OCI-LY1 (cell line): ENCODE measurements around the gene RAPGEF4.

Experiments
- H2AFZ ChIP-seq: fragments of 200-600 bp; sonication (generic), shearing (Covaris generic); 2 replicates; pipeline ENCODE4 v1.6.0; 2014; ENCODE audit warnings: antibody characterized with exemption, mild to moderate bottlenecking, low read length
- H3F3A ChIP-seq: fragments of 200-600 bp; sonication (generic), shearing (Covaris generic); 2 replicates; pipeline ENCODE4 v1.6.0; 2014; ENCODE audit warnings: mild to moderate bottlenecking, antibody characterized with exemption, low read length, moderate library complexity; ENCODE audit not compliant: insufficient read depth
- H3K27ac ChIP-seq: fragments of 200-600 bp; sonication (generic); 2 replicates; pipeline ENCODE4 v1.5.1; 2014; ENCODE audit warnings: low read length, mixed run types, mild to moderate bottlenecking, low read depth; ENCODE audit not compliant: poor library complexity, severe bottlenecking
- H3K27me3 ChIP-seq: fragments of 200-600 bp; sonication (generic); 2 replicates; pipeline ENCODE4 v1.6.0; 2014; ENCODE audit warnings: antibody characterized with exemption, mild to moderate bottlenecking, low read length, moderate library complexity; ENCODE audit not compliant: insufficient read depth
- H3K36me3 ChIP-seq: fragments of 200-600 bp; sonication (generic); 2 replicates; pipeline ENCODE4 v1.6.1; 2014; ENCODE audit warnings: mild to moderate bottlenecking, antibody characterized with exemption, low read length, moderate library complexity, mixed read lengths; ENCODE audit not compliant: insufficient read depth
- H3K4me1 ChIP-seq: fragments of 200-600 bp; sonication (generic); 2 replicates; pipeline ENCODE4 v1.5.1; 2014; ENCODE audit warnings: mild to moderate bottlenecking, low read length, moderate library complexity; ENCODE audit not compliant: insufficient read depth, severe bottlenecking
- H3K4me2 ChIP-seq: fragments of 200-600 bp; sonication (generic), shearing (Covaris generic); 2 replicates; pipeline ENCODE4 v1.6.1; 2014; ENCODE audit warnings: low read length
- H3K4me3 ChIP-seq: fragments of 200-600 bp; sonication (generic); 2 replicates; pipeline ENCODE4 v1.5.1; 2014; ENCODE audit warnings: low read length, low read depth, mild to moderate bottlenecking, mixed read lengths; ENCODE audit not compliant: poor library complexity, severe bottlenecking
- H3K79me2 ChIP-seq: fragments of 200-600 bp; shearing (Covaris generic); 2 replicates; pipeline ENCODE4 v1.6.1; 2016; ENCODE audit warnings: mixed run types, low read length, mixed read lengths; ENCODE audit not compliant: insufficient read depth
- H3K9ac ChIP-seq: fragments of 200-600 bp; sonication (generic), shearing (Covaris generic); 2 replicates; pipeline ENCODE4 v1.6.1; 2014; ENCODE audit warnings: mild to moderate bottlenecking, low read length, mixed read lengths
- H3K9me2 ChIP-seq: fragments of 200-600 bp; sonication (generic), shearing (Covaris generic); 2 replicates; pipeline ENCODE4 v1.6.1; 2014; ENCODE audit warnings: low read depth, mild to moderate bottlenecking, low read length, mixed read lengths
- H3K9me3 ChIP-seq: fragments of 200-600 bp; shearing (Covaris generic); 2 replicates; pipeline ENCODE4 v1.6.1; 2014; ENCODE audit warnings: low read length, mixed read lengths
- H4K20me1 ChIP-seq: fragments of 200-600 bp; sonication (generic), shearing (Covaris generic); 2 replicates; pipeline ENCODE4 v1.6.0; 2016; ENCODE audit warnings: mild to moderate bottlenecking, low read length; ENCODE audit not compliant: insufficient read depth
- EZH2 ChIP-seq: fragments of 200-600 bp; sonication (generic), shearing (Covaris generic); IDR thresholded peaks from 2 replicates; pipeline ENCODE4 v1.8.0; 2017; ENCODE audit warnings: borderline replicate concordance, mixed run types, mild to moderate bottlenecking, antibody characterized with exemption, low read length, moderate library complexity, mixed read lengths
- TF ChIP-seq, protein P1 (sequence below): fragments of 200-600 bp; sonication (generic), shearing (Covaris generic); IDR thresholded peaks from 2 replicates; pipeline ENCODE4 v1.5.1; 2017; ENCODE audit warnings: mild to moderate bottlenecking, antibody characterized with exemption, low read length, moderate library complexity, mixed read lengths

RAPGEF4 gene

GRCh38 chr2:173077506-173078177 is 342.0 kb downstream of the RAPGEF4 start:
- no peak overlapping the region for H2AFZ ChIP-seq
- H3K27me3 ChIP-seq = peaks cover 2% of the 10 kb centered on the region; the same call in 1 of the 2 replicates
- H3K36me3 ChIP-seq = no peaks in the 10 kb centered on the region
- H4K20me1 ChIP-seq = no peaks in the 10 kb centered on the region
- no peaks in the 10 kb centered on the region for H3K79me2 ChIP-seq
- no peaks in the 10 kb centered on the region for H3K9me3 ChIP-seq
- H3F3A ChIP-seq = no peaks in the 10 kb centered on the region
- no peaks in the 10 kb centered on the region for H3K9me2 ChIP-seq
- peaks cover 6% of the 10 kb centered on the region for H3K4me1 ChIP-seq
- no peak overlapping the region for H3K27ac ChIP-seq
- H3K9ac ChIP-seq = no peak overlapping the region
- no peak overlapping the region for H3K4me3 ChIP-seq
- H3K4me2 ChIP-seq = no peak overlapping the region
- no peak for TF ChIP-seq EZH2
- TF ChIP-seq, protein P1, sequence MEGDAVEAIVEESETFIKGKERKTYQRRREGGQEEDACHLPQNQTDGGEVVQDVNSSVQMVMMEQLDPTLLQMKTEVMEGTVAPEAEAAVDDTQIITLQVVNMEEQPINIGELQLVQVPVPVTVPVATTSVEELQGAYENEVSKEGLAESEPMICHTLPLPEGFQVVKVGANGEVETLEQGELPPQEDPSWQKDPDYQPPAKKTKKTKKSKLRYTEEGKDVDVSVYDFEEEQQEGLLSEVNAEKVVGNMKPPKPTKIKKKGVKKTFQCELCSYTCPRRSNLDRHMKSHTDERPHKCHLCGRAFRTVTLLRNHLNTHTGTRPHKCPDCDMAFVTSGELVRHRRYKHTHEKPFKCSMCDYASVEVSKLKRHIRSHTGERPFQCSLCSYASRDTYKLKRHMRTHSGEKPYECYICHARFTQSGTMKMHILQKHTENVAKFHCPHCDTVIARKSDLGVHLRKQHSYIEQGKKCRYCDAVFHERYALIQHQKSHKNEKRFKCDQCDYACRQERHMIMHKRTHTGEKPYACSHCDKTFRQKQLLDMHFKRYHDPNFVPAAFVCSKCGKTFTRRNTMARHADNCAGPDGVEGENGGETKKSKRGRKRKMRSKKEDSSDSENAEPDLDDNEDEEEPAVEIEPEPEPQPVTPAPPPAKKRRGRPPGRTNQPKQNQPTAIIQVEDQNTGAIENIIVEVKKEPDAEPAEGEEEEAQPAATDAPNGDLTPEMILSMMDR = no peak

DNA sequence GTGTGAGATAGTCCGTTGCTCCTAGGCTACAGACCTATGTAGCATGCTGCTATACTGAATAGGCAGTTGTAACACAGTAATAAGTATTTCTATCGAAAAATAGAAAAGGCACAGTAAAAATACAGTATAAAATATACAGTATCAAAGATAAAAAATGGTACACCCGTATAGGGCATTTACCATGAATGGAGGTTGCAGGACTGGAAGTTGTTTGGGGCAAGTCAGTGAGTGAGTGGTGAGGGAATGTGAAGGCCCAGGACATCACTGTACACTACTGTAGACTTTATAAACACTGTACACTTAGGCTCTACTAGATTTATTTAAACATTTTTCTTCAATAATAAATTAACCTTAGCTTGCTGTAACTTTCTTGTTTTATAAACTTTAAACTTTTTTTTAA is 343.5 kb downstream of the RAPGEF4 start:
- Histone ChIP-seq H3K4me1 (peaks cover 6% of the 10 kb centered on the region), H3K9me2 (no peaks in the 10 kb centered on the region), H3K9me3 (no peaks in the 10 kb centered on the region), H3K79me2 (no peaks in the 10 kb centered on the region), H3K4me2 (no peak overlapping the region), H3K9ac (no peak overlapping the region), H3K36me3 (no peaks in the 10 kb centered on the region), H2AFZ (no peak overlapping the region), H3K4me3 (no peak overlapping the region), H3K27me3 (peaks cover 3% of the 10 kb centered on the region; the same call in 1 of the 2 replicates), H4K20me1 (no peaks in the 10 kb centered on the region), H3K27ac (no peak overlapping the region), H3F3A (no peaks in the 10 kb centered on the region)
- no peak for TF ChIP-seq EZH2
- TF ChIP-seq, protein P1 = no peak

- no peaks in the 10 kb centered on the region for H3F3A ChIP-seq
- H3K27ac ChIP-seq = no peak overlapping the region
- no peak overlapping the region for H2AFZ ChIP-seq
- peaks cover 6% of the 10 kb centered on the region for H3K4me1 ChIP-seq
- H3K79me2 ChIP-seq = no peaks in the 10 kb centered on the region
- no peaks in the 10 kb centered on the region for H4K20me1 ChIP-seq
- no peaks in the 10 kb centered on the region for H3K36me3 ChIP-seq
- no peaks in the 10 kb centered on the region for H3K9me3 ChIP-seq
- peaks cover 3% of the 10 kb centered on the region; the same call in 1 of the 2 replicates for H3K27me3 ChIP-seq
- TF ChIP-seq, protein P1 = no peak
- TF ChIP-seq EZH2 = no peak
- H3K4me2 ChIP-seq = no peak overlapping the region
- no peak overlapping the region for H3K9ac ChIP-seq
- no peak overlapping the region for H3K4me3 ChIP-seq
- H3K9me2 ChIP-seq = no peaks in the 10 kb centered on the region
Measured at GRCh38 chr2:173079973-173080860, 344.6 kb downstream of the RAPGEF4 start.
